ENCODE data around the gene MOB3B. TPM values are rescaled to one million over a fixed set of nuclear protein-coding genes. Genes with fewer than 3 reads are reported as not detected.
A peak's percentile ranks its signal among the peaks of the same experiment; 100 is the strongest.
"Not testable (repeated sequence)": the region's sequence is repeated elsewhere in the genome, so short reads cannot be mapped to it uniquely, and the experiment has no call there.

MOB3B gene
- polyA plus RNA-seq, 1 donor, result 27.3 TPM

GRCh38 chr9:27448356-27448755 lies 81.3 kb downstream of the MOB3B start:
- not testable (repeated sequence) for DNase-seq

GRCh38 chr9:27447031-27447683 lies 82.5 kb downstream of the MOB3B start:
- DNase-seq, result peak; percentile 67

DNA sequence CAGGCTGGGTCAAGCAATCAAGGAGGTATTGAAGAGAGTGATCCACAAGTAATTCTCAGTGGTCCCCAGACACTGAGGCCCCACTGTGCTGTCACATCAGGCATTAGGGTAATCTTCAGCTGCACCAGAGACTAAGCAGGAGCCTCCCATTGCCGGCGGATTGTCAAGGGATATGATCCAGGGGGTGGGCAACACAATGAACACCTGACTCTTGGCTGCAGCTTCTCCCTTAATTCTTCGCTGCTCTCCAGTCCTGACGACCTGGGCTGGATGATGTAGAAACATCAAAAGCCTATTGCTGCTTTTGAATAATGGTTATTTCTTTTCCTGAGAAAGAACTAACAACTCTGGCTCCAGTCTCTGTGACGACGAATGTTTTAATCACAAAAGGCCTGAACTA lies 83.9 kb downstream of the MOB3B start:
- no peak for DNase-seq

DNA sequence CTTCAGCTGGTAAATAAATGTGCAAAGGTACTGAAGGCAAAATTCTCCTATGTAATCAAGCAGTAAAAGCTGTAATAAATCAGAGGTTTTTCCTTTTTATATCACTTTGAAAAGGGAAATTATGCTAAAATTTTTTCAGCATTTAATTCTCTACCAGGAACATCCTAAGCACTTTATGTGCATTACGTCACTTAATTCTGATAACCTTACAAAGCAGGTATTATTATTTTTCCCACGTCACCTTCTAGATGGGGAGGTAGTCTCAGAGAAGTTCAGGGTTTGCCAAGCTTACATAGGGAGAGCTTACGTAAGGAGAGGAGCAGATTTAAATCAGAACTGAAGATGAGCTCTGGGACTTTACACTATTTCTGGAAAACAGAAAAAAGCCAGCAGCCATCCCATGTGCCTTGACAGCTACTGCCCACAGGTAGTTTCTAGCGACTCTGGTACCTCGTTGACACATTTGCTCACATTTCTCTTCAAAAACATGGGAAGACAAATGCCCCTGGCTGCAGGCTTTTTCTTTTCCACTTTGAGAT lies 84.5 kb downstream of the MOB3B start:
- DNase-seq, result no peak

- no peak for DNase-seq
These were observed 87.2 kb downstream of the MOB3B start for GRCh38 chr9:27442464-27442863.

GRCh38 chr9:27441741-27442070 lies 87.9 kb downstream of the MOB3B start:
- DNase-seq, result no peak

DNA sequence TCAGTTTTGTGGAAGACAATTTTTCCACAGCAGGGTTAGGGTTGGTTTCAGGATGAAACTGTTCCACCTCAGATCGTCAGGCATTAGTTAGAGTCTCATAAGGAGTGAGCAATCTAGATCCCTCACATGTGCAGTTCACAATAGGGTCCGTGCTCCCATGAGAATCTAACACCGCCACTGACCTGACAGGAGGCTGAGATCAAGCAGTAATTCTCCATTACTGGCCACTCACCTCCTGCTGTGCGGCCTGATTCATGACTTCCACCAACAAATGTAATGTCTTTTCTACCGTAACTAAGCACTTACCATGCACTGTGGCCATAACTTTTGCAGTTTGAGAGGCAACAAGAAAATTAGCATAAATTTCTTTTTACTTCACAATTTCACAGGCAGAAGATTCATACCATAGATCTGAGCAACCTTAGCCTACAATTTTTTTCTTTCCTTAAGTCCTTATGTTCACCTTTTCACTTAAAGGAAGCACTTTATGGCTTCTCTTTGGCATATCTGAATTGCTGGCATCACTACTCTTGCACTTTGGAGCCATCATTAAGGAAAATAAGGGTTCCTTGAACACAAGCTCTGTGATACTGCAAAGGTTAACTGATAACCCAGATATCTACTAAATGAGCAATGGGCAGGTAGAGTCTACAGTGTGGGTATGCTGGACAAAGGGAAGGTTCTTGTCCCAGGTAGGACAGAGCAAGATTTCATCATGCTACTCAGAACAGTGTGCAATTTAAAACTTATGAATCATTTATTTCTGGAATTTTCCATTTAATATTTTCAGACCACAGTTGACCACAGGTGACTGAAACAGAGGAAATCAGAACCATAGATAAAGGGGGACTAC lies 88.5 kb downstream of the MOB3B start:
- no peak for DNase-seq

- no peak for DNase-seq
These were observed 91.1 kb downstream of the MOB3B start for GRCh38 chr9:27438522-27438921.

DNA sequence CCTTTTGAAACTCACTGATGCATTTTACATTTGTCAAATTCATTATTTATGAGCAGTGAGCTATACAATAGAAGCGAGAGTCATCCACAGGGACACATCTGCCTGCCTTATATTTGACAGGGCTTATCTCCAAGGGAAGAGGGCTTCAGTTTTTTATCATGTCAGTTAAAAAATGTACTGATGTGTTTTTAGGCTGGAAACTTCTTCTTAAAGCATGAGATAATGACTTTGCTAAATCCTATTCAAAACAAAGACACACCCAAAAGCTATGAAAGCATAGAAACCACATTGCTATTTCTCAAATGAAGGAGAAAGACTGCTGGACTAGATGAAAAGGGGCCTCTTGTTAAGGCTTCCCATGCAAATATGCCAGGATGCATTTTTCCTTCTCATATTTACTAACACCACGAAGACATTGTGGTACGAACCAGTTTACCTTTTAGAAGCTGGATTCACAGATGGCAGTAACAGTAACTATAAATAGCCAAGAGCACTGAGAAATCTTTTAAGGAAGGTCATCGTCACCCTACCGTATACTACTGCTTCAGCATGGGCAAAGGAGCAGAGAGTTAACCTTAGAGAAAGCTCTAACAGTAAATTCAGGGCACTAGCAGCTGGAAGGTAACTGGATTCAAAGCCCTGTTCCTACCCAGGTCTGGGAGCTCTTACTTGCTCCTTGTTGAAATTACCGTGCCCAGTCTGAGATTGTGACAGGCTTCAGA lies 91.8 kb downstream of the MOB3B start:
- no peak for DNase-seq

GRCh38 chr9:27436234-27436633 lies 93.4 kb downstream of the MOB3B start:
- no peak for DNase-seq

DNA sequence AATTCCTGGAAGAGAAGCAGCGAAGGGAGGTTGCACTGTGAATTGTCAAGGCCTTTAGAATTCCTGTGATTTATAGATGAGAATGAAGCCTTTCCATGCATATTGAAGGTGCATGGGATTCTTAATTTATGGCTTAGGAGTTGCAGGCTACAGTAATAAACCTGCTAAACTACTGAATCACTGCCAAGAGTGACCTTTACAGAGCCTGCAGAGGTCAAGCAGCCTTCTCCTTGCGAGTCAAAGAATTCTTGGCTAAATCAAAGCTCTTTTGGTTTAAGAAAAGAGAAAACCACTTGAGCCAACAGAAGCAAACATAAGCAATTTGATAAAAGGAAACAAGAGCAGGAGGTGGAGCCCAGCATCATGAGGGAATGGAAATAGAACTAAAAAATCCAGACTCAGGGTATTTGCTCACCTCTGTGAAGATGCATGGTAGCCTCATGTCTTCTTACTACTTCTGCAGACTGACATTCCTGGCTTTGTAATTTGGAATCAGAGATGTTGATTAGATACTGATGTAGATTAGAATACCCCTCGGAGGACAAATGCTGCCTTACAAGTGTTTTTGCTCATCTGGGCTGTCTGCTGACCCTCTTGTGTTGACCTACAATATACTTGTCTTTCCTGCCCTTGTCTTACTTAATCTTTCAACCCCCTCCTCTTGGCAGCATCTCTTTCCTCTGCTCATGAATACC lies 95.8 kb downstream of the MOB3B start:
- no peak for DNase-seq

GRCh38 chr9:27432308-27432707 lies 97.3 kb downstream of the MOB3B start:
- no peak for DNase-seq

- DNase-seq, result no peak
These were observed 98.0 kb downstream of the MOB3B start for GRCh38 chr9:27431543-27432147.

GRCh38 chr9:27430750-27431535 lies 98.7 kb downstream of the MOB3B start:
- no peak for DNase-seq

DNA sequence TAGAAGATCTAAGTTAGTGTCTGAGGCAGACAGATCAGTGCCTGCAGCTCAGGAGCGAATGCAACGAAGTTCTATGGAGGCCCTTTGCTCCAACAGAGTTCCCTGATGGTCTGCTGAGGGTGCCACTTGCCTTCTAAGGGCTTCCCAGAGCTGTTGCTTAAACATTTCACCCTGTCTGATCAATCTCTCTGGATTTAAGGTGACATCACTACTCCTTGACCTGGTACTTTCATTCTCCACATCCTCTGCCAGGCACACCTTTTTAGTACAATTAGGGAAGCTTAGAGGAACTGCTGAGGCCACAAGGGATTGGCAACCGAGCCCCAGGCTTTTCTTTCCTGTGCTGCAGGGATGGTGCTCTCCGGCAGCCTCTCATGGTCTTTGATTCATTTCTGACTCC lies 99.7 kb downstream of the MOB3B start:
- no peak for DNase-seq

DNA sequence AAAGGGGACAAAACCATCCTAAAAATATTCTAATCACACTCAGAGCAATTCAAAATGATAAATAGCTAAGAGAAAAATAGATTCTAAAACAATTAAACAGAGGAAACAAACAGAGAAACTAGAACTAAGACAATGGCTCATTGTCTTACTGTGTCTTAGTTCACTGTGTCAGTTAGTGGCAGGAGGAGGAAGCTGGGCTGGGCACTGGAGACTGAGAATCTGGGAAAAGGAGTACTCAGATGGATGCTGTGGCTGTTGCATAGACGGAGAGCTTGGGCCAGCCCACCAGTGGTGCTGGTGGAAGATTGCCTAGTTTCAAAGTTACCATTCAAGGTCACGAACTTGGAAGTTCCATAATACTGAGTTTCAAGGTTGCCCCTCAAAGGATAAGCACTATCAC lies 100.2 kb downstream of the MOB3B start:
- no peak for DNase-seq

DNA sequence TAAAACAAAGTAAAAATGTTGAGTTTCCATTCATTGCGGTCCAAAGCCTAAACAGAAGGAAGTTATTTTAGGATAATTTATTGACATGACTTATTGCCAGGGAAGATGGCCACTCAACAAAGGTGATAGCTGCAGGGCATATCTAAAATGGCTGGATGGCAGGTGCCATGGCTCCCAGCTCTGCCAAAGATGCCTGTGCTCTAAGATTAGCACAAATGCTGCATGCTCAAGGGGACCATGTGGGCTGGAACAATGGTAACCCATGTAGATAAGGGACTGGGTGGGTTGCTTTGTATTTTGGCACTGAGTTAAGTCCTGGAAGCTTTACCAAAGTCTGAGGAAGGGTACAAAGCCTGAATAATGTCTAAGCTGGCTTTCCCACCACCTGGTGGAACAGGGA lies 101.1 kb downstream of the MOB3B start:
- no peak for DNase-seq

DNA sequence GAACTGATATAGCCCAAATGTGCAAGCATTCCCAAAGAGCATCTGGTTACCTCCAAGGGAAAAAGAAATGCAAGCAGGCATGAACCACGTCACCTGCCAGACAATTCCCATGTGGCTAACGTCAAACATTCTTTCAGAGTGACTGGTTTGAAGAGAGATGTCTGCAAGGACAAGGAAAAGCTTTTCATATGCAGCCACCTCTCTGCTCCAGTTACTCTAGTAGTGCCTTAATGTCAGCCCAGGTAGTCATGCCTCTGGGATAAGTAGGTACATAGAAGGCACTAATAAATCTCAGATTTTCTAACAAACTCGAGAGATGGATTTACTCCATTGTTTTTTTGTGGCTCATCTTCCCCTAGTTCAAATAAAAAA lies 102.4 kb downstream of the MOB3B start:
- no peak for DNase-seq

- no peak for DNase-seq
These were observed 102.9 kb downstream of the MOB3B start for GRCh38 chr9:27426511-27427271.

- no peak for DNase-seq
These were observed 103.6 kb downstream of the MOB3B start for GRCh38 chr9:27425827-27426510.

All from left kidney (tissue), 2 donors.